Astrocyte (in vitro differentiated cells and primary cell): ENCODE data around the gene ACBD3. TPM values are rescaled to one million over a fixed set of nuclear protein-coding genes. Genes with fewer than 3 reads are reported as not detected.

ENCODE experiments used
- DNase-seq: peaks from one replicate; pipeline ENCODE4 v3.0.0-alpha.2; 2010; ENCODE audit warnings: low read depth
- FAIRE-seq: peaks from 2 replicates; lab custom pipeline; 2011; peaks lifted over from hg19 to GRCh38; lab: Jason Lieb, UNC
- H2AFZ ChIP-seq: 2 replicates; pipeline ENCODE4 v1.6.0; 2012; ENCODE audit warnings: low read depth, low read length, inconsistent platforms
- H3K27ac ChIP-seq: 2 replicates; pipeline ENCODE4 v1.5.1; 2011; ENCODE audit warnings: low read depth, low read length, inconsistent platforms
- H3K27me3 ChIP-seq: 2 replicates; pipeline ENCODE4 v1.6.0; 2011; ENCODE audit warnings: low read length, inconsistent platforms; ENCODE audit not compliant: insufficient read depth
- H3K36me3 ChIP-seq: 2 replicates; pipeline ENCODE4 v1.5.1; 2011; ENCODE audit warnings: low read length, inconsistent platforms; ENCODE audit not compliant: insufficient read depth
- H3K4me1 ChIP-seq: 2 replicates; pipeline ENCODE4 v1.5.1; 2011; ENCODE audit warnings: low read length, inconsistent platforms; ENCODE audit not compliant: insufficient read depth
- H3K4me2 ChIP-seq: 2 replicates; pipeline ENCODE4 v1.6.0; 2012; ENCODE audit warnings: low read length, inconsistent platforms
- H3K4me3 ChIP-seq: 2 replicates; pipeline ENCODE4 v1.5.1; 2011; ENCODE audit warnings: low read depth, mild to moderate bottlenecking, low read length, inconsistent platforms; ENCODE audit not compliant: insufficient read depth
- H3K79me2 ChIP-seq: 2 replicates; pipeline ENCODE4 v1.6.0; 2012; ENCODE audit warnings: mild to moderate bottlenecking, low read length, inconsistent platforms; ENCODE audit not compliant: insufficient read depth
- H3K9ac ChIP-seq: 2 replicates; pipeline ENCODE4 v1.6.0; 2012; ENCODE audit warnings: mild to moderate bottlenecking, low read length, inconsistent platforms
- H3K9me3 ChIP-seq: 2 replicates; pipeline ENCODE4 v1.5.1; 2012; ENCODE audit warnings: low read depth, mild to moderate bottlenecking, low read length, inconsistent platforms; ENCODE audit not compliant: insufficient read depth
- H4K20me1 ChIP-seq: 2 replicates; pipeline ENCODE4 v1.6.0; 2012; ENCODE audit warnings: low read length, inconsistent platforms; ENCODE audit not compliant: insufficient read depth
- H3K27ac Mint-ChIP-seq: one replicate; pipeline ENCODE4 v1.8.0; 2021; ENCODE audit warnings: mild to moderate bottlenecking, mixed read lengths; ENCODE audit not compliant: unreplicated experiment
- H3K27me3 Mint-ChIP-seq: one replicate; pipeline ENCODE4 v1.8.0; 2021; ENCODE audit warnings: low read depth, mixed read lengths; ENCODE audit not compliant: unreplicated experiment
- H3K36me3 Mint-ChIP-seq: one replicate; pipeline ENCODE4 v1.8.0; 2021; ENCODE audit warnings: low read depth, mixed read lengths; ENCODE audit not compliant: unreplicated experiment
- H3K4me1 Mint-ChIP-seq: one replicate; pipeline ENCODE4 v1.8.0; 2021; ENCODE audit warnings: low read depth, mixed read lengths; ENCODE audit not compliant: unreplicated experiment
- H3K4me3 Mint-ChIP-seq: one replicate; pipeline ENCODE4 v1.8.0; 2021; ENCODE audit warnings: mild to moderate bottlenecking, moderate library complexity, mixed read lengths; ENCODE audit not compliant: unreplicated experiment
- H3K9me3 Mint-ChIP-seq: one replicate; pipeline ENCODE4 v1.8.0; 2021; ENCODE audit warnings: mild to moderate bottlenecking, mixed read lengths; ENCODE audit not compliant: unreplicated experiment
- EZH2 ChIP-seq: IDR thresholded peaks from 2 replicates; pipeline ENCODE4 v1.6.1; 2012; ENCODE audit warnings: mild to moderate bottlenecking, low read length, inconsistent platforms; ENCODE audit not compliant: insufficient read depth
- total RNA-seq: library from RNA; stranded (reverse); gene quantifications from 2 replicates; pipeline ENCODE4 v1.2.1, GENCODE V29; 2021
- TF ChIP-seq, protein P1 (sequence below): IDR thresholded peaks from 2 replicates; pipeline ENCODE4 v1.5.1; 2011; ENCODE audit warnings: low read depth, mild to moderate bottlenecking, inconsistent platforms, low read length, moderate library complexity; ENCODE audit not compliant: insufficient read depth

Gene ACBD3
- total RNA-seq, 1 donor from 2014 or later: 66.7 TPM

DNA sequence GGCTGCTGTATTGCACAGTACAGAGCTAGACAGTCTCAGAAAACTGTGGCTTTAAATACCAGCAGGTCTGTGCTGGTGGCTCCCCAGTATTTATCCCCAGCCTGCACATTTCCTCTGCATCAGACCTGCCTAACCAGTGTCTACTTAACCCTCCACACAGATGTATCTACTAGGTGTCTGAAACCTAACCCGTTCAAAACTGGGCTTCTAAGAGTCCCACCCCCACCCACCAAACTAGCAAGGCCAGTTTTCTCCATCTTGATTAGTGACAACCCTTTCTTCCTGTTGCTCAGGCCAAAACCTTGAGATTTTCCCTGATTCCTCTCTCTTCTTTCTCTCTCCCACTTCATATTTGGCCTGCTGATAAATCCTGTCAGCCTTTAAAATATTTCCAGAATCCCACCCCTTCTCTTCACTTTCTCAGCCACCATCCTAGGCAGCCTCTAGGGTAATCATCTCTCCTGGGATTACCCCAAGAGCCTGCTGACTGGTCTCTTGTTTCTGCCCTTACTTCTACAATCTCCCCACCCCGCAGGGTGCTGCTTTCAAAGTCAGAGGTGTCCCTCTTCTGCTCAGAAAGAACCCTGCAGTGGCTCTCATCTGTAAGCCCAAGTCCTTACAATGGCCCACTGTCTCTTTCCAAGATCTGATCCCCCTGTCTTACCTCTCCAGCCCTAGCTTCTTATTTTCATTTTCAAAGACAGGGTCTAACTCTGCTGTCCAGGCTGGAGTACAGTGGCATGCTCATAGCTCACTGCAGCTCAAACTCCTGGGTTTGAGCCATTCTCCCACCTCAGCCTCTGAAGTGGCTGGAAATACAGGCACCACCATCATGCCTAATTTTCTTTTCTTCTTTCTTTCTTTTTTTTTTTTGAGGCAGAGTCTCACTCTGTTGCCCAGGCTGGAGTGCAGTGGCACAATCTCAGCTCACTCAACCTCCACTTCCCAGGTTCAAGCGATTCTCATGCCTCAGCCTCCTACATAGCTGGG is 78.8 kb downstream of the ACBD3 start:
- Histone ChIP-seq H3K9ac (no peak overlapping the region), H3K4me1 (peaks cover 16% of the 10 kb centered on the region), H3K27ac (no peak overlapping the region), H2AFZ (no peak overlapping the region), H3K4me2 (no peak overlapping the region), H3K79me2 (no peaks in the 10 kb centered on the region), H3K36me3 (no peaks in the 10 kb centered on the region), H3K27me3 (no peaks in the 10 kb centered on the region), H3K4me3 (no peak overlapping the region), H4K20me1 (no peaks in the 10 kb centered on the region), H3K9me3 (no peaks in the 10 kb centered on the region)
- Mint-ChIP-seq H3K36me3 (no peaks in the 10 kb centered on the region), H3K4me1 (peaks cover 17% of the 10 kb centered on the region), H3K4me3 (no peak overlapping the region), H3K9me3 (no peaks in the 10 kb centered on the region), H3K27ac (peak overlapping the region; percentile 56), H3K27me3 (peaks cover 15% of the 10 kb centered on the region)
- DNase-seq (no peak), FAIRE-seq (no peak)
- no peak for TF ChIP-seq EZH2
- TF ChIP-seq, protein P1, sequence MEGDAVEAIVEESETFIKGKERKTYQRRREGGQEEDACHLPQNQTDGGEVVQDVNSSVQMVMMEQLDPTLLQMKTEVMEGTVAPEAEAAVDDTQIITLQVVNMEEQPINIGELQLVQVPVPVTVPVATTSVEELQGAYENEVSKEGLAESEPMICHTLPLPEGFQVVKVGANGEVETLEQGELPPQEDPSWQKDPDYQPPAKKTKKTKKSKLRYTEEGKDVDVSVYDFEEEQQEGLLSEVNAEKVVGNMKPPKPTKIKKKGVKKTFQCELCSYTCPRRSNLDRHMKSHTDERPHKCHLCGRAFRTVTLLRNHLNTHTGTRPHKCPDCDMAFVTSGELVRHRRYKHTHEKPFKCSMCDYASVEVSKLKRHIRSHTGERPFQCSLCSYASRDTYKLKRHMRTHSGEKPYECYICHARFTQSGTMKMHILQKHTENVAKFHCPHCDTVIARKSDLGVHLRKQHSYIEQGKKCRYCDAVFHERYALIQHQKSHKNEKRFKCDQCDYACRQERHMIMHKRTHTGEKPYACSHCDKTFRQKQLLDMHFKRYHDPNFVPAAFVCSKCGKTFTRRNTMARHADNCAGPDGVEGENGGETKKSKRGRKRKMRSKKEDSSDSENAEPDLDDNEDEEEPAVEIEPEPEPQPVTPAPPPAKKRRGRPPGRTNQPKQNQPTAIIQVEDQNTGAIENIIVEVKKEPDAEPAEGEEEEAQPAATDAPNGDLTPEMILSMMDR: no peak

DNA sequence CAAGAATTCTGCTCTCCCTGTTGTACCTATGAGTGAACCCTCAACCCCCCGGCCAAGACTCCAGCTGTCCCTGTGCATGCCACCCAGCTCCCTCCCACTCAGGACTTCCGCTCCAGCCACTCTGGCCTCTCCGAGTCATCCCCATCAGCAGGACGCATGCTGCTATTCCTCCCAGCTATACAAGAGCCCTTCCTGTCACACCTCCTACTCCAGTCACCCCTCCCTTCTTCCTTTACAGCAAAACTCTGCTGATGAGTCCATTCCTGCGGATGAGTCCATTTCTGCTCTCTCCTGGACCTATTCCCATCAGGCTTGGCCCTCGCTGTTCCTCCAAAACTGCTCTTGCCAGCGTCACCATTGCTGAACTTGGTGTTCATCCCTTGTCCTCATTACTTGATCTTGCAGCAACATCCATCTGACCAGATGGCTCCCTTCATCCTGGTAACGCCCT is 81.8 kb downstream of the ACBD3 start:
- TF ChIP-seq, protein P1: no peak
- no peak for TF ChIP-seq EZH2
- H3K4me3 Mint-ChIP-seq: no peak overlapping the region
- H3K27ac Mint-ChIP-seq: no peak overlapping the region
- H3K27me3 Mint-ChIP-seq: peaks cover 14% of the 10 kb centered on the region
- Histone ChIP-seq H3K27me3 (no peaks in the 10 kb centered on the region), H3K9ac (no peak overlapping the region), H3K4me1 (peaks cover 17% of the 10 kb centered on the region), H3K79me2 (no peaks in the 10 kb centered on the region), H4K20me1 (no peaks in the 10 kb centered on the region), H3K36me3 (no peaks in the 10 kb centered on the region), H3K4me3 (no peak overlapping the region), H2AFZ (peak overlapping the region; percentile 71), H3K4me2 (peak overlapping the region; percentile 50), H3K9me3 (no peaks in the 10 kb centered on the region), H3K27ac (no peak overlapping the region)
- H3K4me1 Mint-ChIP-seq: peaks cover 15% of the 10 kb centered on the region
- FAIRE-seq (no peak), DNase-seq (no peak)
- H3K36me3 Mint-ChIP-seq: no peaks in the 10 kb centered on the region
- no peaks in the 10 kb centered on the region for H3K9me3 Mint-ChIP-seq
